ENCODE data around the gene HDGFL1. TPM values are rescaled to one million over a fixed set of nuclear protein-coding genes. Genes with fewer than 3 reads are reported as not detected.

Gene HDGFL1
- total RNA-seq, 1 experiment from 2014 or later = not detected

GRCh38 chr6:22575190-22575589, 5.8 kb downstream of the HDGFL1 start:
- intact Hi-C loops (cut with micrococcal nuclease; ENCODE audit: unreplicated experiment) = no loop called here
- no peak for DNase-seq (ENCODE audit: low spot score)
- no peaks in the 10 kb centered on the region for H3K27me3 ChIP-seq (replicated peaks; ENCODE audit: insufficient read depth, low read depth, low read length, poor library complexity)
- POLR2A ChIA-PET (ENCODE audit: low non-redundant PET) = no interaction called here
- TF ChIP-seq, protein P1, sequence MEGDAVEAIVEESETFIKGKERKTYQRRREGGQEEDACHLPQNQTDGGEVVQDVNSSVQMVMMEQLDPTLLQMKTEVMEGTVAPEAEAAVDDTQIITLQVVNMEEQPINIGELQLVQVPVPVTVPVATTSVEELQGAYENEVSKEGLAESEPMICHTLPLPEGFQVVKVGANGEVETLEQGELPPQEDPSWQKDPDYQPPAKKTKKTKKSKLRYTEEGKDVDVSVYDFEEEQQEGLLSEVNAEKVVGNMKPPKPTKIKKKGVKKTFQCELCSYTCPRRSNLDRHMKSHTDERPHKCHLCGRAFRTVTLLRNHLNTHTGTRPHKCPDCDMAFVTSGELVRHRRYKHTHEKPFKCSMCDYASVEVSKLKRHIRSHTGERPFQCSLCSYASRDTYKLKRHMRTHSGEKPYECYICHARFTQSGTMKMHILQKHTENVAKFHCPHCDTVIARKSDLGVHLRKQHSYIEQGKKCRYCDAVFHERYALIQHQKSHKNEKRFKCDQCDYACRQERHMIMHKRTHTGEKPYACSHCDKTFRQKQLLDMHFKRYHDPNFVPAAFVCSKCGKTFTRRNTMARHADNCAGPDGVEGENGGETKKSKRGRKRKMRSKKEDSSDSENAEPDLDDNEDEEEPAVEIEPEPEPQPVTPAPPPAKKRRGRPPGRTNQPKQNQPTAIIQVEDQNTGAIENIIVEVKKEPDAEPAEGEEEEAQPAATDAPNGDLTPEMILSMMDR (conservative IDR thresholded peaks at IDR 0.05; ENCODE audit: low read depth, low read length) = no peak
- H3K4me3 ChIP-seq (ENCODE audit: low read depth, low read length, poor library complexity, severe bottlenecking) = no peak overlapping the region
- no peaks in the 10 kb centered on the region for H3K36me3 ChIP-seq (ENCODE audit: insufficient read depth, low read length, poor library complexity, severe bottlenecking)
- no peak overlapping the region for H3K27ac ChIP-seq (ENCODE audit: low read depth, low read length, poor library complexity, severe bottlenecking)
- no TSS peak for BruUV-seq (replicated peaks)
- H3K9me3 ChIP-seq (ENCODE audit: low read depth, low read length, poor library complexity, severe bottlenecking) = no peaks in the 10 kb centered on the region
- no peaks in the 10 kb centered on the region for H3K4me1 ChIP-seq (ENCODE audit: insufficient read depth, low read length, poor library complexity, severe bottlenecking)
- CTCF ChIA-PET = no interaction called here

DNA sequence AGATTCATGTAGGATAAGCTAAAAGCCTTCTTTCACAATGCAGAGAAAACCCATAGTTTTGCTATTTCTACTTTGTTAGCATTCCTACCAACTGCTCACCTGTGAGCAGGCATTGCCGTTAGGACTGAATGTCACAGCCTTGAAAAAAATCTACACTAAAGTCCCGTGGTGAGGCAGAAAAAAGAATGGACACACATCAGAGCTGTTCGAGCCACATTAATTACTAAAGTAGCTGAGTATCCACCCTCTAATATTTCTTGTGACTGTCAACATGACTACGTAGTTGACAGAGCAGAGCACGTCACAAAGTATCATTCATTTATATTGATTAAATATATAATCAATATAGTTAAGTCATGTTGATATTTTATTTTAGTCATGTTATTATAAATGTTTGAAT, 10.1 kb downstream of the HDGFL1 start:
- no peak for TF ChIP-seq EZH2 (IDR thresholded peaks at IDR 0.05; ENCODE audit: borderline replicate concordance, low read depth, low read length, poor library complexity, severe bottlenecking)
- TF ChIP-seq, protein P1 (conservative IDR thresholded peaks at IDR 0.05; ENCODE audit: low read depth, low read length) = no peak
- Histone ChIP-seq H3K27me3 (replicated peaks; ENCODE audit: insufficient read depth, low read depth, low read length, poor library complexity) (no peaks in the 10 kb centered on the region), H3K36me3 (ENCODE audit: insufficient read depth, low read length, poor library complexity, severe bottlenecking) (no peaks in the 10 kb centered on the region), H3K4me1 (ENCODE audit: insufficient read depth, low read length, poor library complexity, severe bottlenecking) (no peaks in the 10 kb centered on the region), H3K9me3 (ENCODE audit: low read depth, low read length, poor library complexity, severe bottlenecking) (no peaks in the 10 kb centered on the region), H3K4me3 (ENCODE audit: low read depth, low read length, poor library complexity, severe bottlenecking) (no peak overlapping the region), H3K27ac (ENCODE audit: low read depth, low read length, poor library complexity, severe bottlenecking) (no peak overlapping the region)
- intact Hi-C loops (cut with micrococcal nuclease; ENCODE audit: unreplicated experiment) = no loop called here
- ChIA-PET CTCF (no interaction called here), POLR2A (ENCODE audit: low non-redundant PET) (no interaction called here)
- BruUV-seq (replicated peaks) = no TSS peak
- no peak for DNase-seq (ENCODE audit: low spot score)

- Histone ChIP-seq H3K27ac (ENCODE audit: low read depth, low read length, poor library complexity, severe bottlenecking) (no peak overlapping the region), H3K27me3 (replicated peaks; ENCODE audit: insufficient read depth, low read depth, low read length, poor library complexity) (no peaks in the 10 kb centered on the region), H3K4me1 (ENCODE audit: insufficient read depth, low read length, poor library complexity, severe bottlenecking) (no peaks in the 10 kb centered on the region), H3K4me3 (ENCODE audit: low read depth, low read length, poor library complexity, severe bottlenecking) (no peak overlapping the region), H3K36me3 (ENCODE audit: insufficient read depth, low read length, poor library complexity, severe bottlenecking) (no peaks in the 10 kb centered on the region), H3K9me3 (ENCODE audit: low read depth, low read length, poor library complexity, severe bottlenecking) (no peaks in the 10 kb centered on the region)
- POLR2A ChIA-PET (ENCODE audit: low non-redundant PET) = no interaction called here
- intact Hi-C loops (cut with micrococcal nuclease; ENCODE audit: unreplicated experiment) = no loop called here
- CTCF ChIA-PET = no interaction called here
- DNase-seq (ENCODE audit: low spot score) = no peak
- TF ChIP-seq EZH2 (IDR thresholded peaks at IDR 0.05; ENCODE audit: borderline replicate concordance, low read depth, low read length, poor library complexity, severe bottlenecking) = no peak
- TF ChIP-seq, protein P1 (conservative IDR thresholded peaks at IDR 0.05; ENCODE audit: low read depth, low read length) = no peak
- no TSS peak for BruUV-seq (replicated peaks)
Measured at GRCh38 chr6:22580337-22580736, 11.0 kb downstream of the HDGFL1 start.

Measured in A673 (cell line).